ENCODE measurements around the gene PRKN.

DNA sequence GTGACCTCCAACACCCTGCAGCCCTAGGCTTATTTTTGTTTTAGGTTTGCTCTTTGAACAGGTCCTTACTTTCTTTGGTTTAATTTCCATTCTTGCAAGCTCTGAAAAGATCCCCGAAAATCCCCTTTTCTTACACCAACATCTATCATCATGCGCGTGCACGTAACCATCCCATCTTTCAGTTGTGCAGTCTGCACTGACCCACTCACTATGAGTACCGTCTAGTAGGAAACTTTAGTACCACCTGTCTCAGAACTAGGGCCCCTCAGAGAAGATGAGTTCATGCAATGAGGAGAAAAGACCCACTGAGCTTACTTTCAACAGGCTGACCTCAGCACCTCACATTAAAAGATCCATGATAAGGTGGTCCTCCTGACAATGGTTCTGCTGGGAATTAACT, 1333.1 kb downstream of the PRKN start:
- TF ChIP-seq, protein P1, sequence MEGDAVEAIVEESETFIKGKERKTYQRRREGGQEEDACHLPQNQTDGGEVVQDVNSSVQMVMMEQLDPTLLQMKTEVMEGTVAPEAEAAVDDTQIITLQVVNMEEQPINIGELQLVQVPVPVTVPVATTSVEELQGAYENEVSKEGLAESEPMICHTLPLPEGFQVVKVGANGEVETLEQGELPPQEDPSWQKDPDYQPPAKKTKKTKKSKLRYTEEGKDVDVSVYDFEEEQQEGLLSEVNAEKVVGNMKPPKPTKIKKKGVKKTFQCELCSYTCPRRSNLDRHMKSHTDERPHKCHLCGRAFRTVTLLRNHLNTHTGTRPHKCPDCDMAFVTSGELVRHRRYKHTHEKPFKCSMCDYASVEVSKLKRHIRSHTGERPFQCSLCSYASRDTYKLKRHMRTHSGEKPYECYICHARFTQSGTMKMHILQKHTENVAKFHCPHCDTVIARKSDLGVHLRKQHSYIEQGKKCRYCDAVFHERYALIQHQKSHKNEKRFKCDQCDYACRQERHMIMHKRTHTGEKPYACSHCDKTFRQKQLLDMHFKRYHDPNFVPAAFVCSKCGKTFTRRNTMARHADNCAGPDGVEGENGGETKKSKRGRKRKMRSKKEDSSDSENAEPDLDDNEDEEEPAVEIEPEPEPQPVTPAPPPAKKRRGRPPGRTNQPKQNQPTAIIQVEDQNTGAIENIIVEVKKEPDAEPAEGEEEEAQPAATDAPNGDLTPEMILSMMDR (IDR thresholded peaks at IDR 0.05; ENCODE audit: poor library complexity, severe bottlenecking): no peak
- TF ChIP-seq, protein P2, sequence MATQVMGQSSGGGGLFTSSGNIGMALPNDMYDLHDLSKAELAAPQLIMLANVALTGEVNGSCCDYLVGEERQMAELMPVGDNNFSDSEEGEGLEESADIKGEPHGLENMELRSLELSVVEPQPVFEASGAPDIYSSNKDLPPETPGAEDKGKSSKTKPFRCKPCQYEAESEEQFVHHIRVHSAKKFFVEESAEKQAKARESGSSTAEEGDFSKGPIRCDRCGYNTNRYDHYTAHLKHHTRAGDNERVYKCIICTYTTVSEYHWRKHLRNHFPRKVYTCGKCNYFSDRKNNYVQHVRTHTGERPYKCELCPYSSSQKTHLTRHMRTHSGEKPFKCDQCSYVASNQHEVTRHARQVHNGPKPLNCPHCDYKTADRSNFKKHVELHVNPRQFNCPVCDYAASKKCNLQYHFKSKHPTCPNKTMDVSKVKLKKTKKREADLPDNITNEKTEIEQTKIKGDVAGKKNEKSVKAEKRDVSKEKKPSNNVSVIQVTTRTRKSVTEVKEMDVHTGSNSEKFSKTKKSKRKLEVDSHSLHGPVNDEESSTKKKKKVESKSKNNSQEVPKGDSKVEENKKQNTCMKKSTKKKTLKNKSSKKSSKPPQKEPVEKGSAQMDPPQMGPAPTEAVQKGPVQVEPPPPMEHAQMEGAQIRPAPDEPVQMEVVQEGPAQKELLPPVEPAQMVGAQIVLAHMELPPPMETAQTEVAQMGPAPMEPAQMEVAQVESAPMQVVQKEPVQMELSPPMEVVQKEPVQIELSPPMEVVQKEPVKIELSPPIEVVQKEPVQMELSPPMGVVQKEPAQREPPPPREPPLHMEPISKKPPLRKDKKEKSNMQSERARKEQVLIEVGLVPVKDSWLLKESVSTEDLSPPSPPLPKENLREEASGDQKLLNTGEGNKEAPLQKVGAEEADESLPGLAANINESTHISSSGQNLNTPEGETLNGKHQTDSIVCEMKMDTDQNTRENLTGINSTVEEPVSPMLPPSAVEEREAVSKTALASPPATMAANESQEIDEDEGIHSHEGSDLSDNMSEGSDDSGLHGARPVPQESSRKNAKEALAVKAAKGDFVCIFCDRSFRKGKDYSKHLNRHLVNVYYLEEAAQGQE (IDR thresholded peaks at IDR 0.05; ENCODE audit: borderline replicate concordance): no peak
- TF ChIP-seq EZH2 (IDR thresholded peaks at IDR 0.05; ENCODE audit: borderline replicate concordance, insufficient read depth, low read length, poor library complexity, severe bottlenecking) (no peak), MXI1 (conservative IDR thresholded peaks at IDR 0.05; ENCODE audit: poor library complexity, severe bottlenecking) (no peak)

Measured in neural cell (in vitro differentiated cells).